Stimulated activated CD4-positive, alpha-beta T cell treated with anti-CD3 and anti-CD28 coated beads, TNF-alpha, amount 100 ng/mL, for 48 hours (primary cell): ENCODE results near the gene SPATA31A3.
"Not testable (repeated sequence)": the region's sequence is repeated elsewhere in the genome, so short reads cannot be mapped to it uniquely, and the experiment has no call there.

Source experiments
- DNase-seq, 3 donors: peaks; one replicate each; pipeline ENCODE4 v3.0.0-alpha.2; 2020; ENCODE audit warnings: low read depth in 3 of 3

SPATA31A3 gene

GRCh38 chr9:66992450-66992849, at the start of gene SPATA31A3:
Gene SPATA31A3, minus strand, starts transcription at chr9:66992550. Its CDS starts 29 bp downstream, at chr9:66992521.
- not testable (repeated sequence) for DNase-seq

DNA sequence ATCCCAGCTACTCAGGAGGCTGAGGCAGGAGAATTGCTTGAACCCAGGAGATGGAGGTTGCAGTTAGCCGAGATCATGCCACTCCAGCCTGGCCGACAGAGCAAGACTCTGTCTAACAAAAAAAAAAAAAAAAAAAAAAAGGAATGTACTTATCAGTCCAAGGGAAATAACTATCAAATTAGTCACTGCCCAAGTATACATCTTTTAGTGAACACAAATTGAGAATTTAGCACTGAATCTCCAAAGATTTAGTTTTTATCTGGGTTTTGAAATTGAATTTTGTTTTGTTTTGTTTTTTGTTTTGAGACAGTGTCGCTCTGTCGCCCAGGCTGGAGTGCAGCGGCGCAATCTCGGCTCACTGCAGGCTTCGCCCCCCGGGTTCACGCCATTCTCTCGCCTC, 39.8 kb downstream of the SPATA31A3 start:
- not testable (repeated sequence) for DNase-seq

- not testable (repeated sequence) for DNase-seq
These were observed 49.8 kb downstream of the SPATA31A3 start for GRCh38 chr9:66942400-66943155.

- not testable (repeated sequence) for DNase-seq
These were observed 52.2 kb downstream of the SPATA31A3 start for GRCh38 chr9:66939878-66940830.

DNA sequence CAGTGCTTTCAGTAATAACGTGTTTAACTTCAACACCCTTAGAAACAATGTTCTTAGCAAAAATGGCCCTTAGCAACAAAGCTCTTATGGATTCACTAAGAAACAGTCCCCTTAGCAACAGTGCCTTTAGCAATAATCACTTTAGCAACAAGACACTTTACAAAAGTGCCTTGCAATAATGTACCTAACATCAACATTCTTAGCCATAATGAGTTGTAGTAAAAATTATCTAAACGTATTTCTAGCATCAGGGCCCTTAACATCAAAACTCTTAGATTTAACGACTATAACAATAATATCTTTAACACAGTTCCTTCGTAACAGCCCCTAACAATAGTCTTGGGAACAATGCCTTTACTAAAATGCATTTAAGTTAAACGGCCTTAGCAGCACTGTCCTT, 54.0 kb downstream of the SPATA31A3 start:
- DNase-seq, result not testable (repeated sequence)

DNA sequence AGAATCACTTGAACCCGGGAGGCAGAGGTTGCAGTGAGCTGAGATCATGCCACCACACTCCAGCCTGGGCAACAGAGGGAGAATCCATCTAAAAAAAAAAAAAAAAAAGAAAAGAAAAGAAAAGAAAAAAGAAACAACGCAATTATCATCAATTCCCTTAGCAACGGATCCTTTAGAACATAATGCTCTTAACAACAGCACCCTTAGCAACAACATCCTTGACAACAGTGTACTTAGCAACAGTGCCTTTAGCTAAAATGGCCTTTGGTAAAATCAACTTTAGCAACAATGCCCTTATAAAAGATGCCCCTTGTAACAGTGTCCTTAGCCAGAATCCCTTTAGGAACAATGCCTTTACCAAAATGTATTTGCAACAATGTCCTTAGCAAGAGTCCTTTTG, 54.7 kb downstream of the SPATA31A3 start:
- not testable (repeated sequence) for DNase-seq
